A673 (cell line): Measurements from ENCODE around the gene MDK.

Experiments
- CTCF ChIP-seq: fragments of 300-800, 200-600 bp; sonication (generic); conservative IDR thresholded peaks from 2 replicates; pipeline ENCODE4 v1.5.1; 2017; ENCODE audit warnings: low read depth, mild to moderate bottlenecking, antibody characterized with exemption, low read length, moderate library complexity, mixed read lengths
- EZH2 ChIP-seq: fragments of 200-600 bp; sonication (generic); IDR thresholded peaks from 2 replicates; pipeline ENCODE4 v1.6.1; 2017; ENCODE audit warnings: borderline replicate concordance, low read depth, mild to moderate bottlenecking, mixed read lengths, antibody characterized with exemption, low read length; ENCODE audit not compliant: poor library complexity, severe bottlenecking

GRCh38 chr11:46417711-46418110, 36.2 kb downstream of the MDK start:
- TF ChIP-seq CTCF (no peak), EZH2 (no peak)
